Fibroblast of skin of back (primary cell): ENCODE measurements around the gene METTL25B.

Source experiments
- DNase-seq: peaks from one replicate; pipeline ENCODE4 v3.0.0-alpha.2; 2013

Gene METTL25B

DNA sequence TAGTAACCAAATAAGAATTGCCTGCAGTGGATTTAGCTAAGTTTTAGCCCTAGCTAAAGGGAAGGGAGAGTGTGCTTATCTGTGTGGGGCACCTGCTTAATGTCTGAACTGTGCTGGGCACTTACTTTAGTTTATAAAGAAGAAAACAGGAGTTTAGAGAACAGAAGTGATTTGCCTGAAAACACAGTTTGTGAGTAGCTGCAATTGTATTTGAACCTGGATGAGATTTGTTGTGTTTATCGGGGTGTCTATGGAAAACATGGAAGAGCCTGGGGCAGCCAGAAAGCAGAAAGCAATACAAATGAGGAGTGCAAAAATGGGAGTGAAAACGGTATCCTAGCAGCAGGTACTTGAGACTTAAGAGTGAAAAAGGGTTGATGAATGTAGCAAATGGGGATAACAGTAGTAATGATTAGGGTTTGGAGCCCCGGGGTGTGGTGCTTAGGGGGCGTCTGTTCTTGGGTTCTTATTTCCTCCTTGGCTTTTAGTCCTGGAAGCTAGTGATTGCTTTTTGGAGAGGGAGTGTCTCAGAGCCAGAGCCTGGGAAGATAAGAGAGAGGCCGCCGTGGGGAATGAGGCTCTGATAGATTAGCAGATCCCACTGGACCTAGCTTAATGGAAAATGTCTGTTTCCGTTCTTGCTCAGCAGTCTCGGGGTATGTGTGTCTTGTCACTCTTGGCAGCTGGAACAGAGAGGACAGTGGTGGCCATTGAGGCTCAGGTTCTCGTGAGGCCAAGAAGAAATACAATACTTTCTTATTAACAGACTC is 44.6 kb downstream of the METTL25B start:
- DNase-seq: no peak

DNA sequence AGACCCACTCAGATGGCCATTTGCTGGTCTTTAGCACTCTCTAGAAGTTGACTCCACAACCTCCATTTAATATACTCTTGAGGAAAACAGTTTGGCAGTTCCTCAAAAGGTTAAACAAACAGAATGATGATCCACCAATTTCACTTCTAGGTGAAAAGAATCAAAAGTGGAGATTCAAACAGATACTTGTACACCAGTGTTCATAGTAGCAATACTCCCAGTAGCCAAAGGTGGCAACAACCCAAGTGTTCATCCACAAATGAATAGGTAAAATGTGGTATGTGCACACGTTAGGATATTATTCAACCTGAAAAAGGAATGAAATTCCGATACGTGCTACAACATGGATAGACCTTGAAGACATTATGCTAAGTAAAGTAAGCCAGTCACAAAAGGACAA is 45.3 kb downstream of the METTL25B start:
- no peak for DNase-seq

DNA sequence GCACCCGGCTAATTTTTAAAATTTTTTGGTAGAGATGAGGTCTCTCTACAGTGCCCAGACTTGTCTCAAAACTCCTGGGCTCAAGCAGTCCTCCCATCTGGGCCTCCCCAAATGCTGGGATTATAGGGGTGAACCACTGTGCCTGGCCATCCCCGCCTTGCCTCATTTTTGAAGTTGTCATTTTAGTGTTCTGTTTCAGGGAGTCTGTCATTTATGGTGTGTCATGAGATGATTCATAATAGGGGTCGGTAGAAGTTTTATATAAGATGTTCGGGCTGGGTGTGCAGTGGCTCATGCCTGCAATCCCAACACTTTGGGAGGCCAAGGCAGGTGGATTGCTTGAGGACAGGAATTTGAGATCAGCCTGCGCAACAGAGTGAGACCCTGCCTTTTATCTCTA is 47.5 kb downstream of the METTL25B start:
- no peak for DNase-seq

DNA sequence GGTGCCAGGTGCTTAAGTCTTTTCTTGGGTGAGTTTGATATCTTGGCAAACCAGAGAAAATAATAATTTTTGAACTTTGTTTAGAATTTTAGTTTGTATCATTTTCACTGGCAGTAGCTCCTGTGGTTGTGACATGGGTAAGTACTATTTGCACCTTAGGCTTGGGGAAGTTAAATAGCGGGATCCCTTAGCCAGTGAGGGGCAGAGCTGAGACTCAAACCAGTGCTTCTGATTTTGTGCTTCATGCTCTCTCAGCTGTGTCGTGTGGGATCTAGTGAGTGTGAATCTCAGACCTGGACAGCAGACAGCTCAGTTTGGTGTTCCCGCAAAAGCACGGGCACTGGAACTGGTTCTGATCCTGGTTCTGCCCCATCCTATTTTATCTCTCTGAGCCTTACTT is 48.7 kb downstream of the METTL25B start:
- DNase-seq: no peak

DNA sequence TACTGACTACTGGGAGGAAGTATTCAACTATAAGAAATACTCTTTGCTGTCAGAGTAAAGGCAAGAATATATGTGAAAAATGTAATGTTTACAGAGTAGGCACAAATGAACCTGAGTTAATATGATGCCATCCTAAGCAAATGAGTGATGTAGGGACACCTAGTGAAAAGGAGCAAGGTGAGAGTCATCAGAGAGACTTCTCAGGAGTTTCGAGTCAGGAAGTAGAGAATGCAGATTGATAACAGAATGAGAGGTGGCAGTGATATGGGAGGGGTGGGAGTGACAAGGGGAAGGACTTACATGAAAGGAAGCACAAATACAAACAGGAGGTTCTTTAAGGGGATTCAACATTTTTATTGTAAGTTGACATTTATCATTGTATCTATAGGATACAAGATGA is 49.3 kb downstream of the METTL25B start:
- DNase-seq: no peak

DNA sequence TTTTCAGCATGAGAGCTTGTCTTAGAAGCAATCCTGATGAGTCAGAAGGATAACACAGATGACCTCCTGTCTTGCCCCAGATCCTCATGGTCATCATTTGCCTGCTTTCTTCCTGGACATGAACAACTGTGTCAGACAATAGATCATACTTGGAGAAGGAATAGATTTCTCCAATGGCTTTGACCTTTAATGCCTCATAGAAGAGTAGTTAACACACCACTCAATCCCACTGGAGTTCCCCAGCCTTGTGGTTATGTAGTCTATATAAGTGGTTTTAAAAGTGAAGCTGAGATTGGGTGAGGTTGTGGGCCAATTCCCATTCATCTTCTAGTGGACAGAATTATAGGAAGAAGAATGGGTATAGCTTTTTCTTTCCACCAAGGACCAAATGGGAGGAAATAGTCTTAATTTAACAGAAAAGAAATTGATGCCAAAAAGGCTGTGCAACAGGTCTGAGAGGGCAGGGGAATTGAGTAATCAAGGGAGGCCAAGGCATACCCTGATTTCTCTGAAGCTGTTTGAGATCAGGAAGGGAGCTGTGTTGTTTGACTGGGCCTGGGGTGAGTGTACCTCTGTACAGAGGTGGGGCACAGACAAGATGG is 53.4 kb downstream of the METTL25B start:
- peak; percentile 36 for DNase-seq

DNA sequence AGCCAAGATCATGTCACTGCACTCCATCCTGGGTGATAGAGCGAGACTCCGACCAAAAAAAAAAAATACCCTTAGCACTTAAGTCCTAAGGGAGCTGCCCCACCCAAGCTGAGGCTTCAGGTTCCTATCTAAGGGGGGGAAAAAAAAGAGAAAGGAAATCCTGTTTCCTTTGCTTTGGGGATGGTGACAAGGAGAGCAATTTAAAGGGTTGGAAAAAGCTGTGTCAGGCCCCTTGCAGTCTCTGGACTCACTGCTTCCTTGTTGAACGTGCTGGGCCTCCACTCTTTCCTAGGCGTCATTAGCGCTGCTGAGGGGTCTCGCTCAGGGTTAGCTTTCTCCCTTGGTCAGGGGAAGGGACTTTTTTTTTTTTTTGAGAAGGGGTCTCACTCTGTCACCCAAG is 57.2 kb downstream of the METTL25B start:
- no peak for DNase-seq
